Activated CD8-positive, alpha-beta memory T cell treated with anti-CD3 and anti-CD28 coated beads, Interleukin-2, amount 50 U/mL, for 4 hours (primary cell): ENCODE measurements around the gene CMTM6.
A peak's percentile ranks its signal among the peaks of the same experiment; 100 is the strongest.
"Not testable (repeated sequence)": the region's sequence is repeated elsewhere in the genome, so short reads cannot be mapped to it uniquely, and the experiment has no call there.

Source experiments
- DNase-seq: peaks from one replicate; pipeline ENCODE4 v3.0.0-alpha.2; 2020

The CMTM6 gene

DNA sequence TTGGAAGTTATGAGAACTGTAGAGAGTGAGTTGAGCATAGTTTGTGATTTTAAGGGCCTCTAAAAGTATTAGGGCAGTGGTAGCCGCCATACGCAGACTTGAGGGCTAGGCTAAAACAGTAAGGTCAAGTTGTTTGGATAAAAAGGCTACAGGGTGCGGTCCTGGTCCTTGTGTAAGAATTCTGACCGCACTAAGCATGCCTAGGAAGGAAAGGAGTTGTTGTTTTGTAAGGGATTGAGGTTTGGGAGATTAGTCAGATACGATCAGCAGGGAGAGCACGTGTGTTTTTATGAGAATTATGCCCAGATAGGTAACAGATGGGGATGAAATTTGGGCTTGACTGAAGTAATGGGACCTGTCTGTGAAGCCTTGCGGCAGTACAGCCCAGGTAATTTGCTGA, 39.2 kb downstream of the CMTM6 start:
- not testable (repeated sequence) for DNase-seq

DNA sequence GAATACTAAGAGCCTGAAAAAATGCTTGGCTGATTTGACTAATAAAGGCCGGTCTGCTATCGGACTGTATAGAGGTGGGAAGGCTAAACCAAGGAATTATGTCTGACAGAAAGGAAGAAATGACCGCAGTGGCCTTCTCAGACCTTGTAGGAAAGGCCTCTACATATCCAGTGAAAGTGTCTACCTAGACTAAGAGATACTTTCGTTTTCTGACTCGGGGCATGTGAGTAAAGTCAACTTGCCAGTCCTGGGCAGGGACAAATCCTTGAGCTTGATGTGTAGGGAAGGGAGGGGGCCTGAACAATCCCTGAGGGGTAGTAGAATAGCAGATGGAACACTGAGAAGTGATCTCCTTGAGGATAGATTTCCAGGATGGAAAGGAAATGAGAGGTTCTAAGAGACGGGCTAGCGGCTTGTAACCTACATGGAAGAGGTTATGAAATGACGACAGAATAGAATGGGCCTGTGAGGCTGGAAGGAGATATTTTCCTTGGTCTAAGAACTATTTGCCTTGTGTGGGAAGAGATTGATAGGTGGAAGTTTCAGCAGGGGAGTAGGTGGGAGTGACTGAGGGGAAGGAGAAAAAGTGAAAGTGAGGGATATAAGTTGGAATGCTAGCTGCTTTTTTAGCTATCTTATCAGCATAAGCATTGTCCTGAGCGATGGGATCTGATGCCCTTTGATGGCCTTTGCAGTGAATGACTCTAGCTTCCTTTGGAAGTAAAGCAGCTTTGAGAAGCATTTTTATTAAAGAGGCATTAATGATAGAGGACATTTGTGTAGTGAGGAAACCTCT, 40.3 kb downstream of the CMTM6 start:
- not testable (repeated sequence) for DNase-seq

DNA sequence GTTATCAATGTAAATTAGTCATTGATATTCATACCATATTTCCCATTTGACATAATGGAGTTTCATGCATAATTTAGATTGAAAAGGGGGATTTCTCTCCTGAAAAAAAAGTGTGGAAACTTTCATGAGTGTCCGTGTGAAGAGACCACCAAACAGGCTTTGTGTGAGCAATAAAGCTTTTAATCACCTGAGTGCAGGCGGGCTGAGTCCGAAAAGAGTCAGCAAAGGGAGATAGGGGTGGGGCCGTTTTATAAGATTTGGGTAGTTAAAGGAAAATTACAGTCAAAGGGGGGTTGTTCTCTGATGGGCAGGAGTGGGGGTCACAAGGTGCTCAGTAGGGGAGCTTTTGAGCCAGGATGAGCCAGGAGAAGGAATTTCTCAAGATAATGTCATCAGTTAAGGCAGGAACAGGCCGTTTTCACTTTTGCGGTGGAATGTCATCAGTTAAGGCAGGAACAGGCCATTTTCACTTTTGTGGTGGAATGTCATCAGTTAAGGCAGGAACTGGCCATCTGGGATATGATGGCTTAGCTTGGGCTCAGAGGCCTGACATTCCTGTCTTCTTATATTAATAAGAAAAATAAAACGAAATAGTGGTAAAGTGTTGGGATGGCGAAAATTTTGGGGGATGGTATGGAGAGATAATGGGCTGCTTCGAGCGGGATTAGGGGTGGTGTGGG, 41.7 kb downstream of the CMTM6 start:
- not testable (repeated sequence) for DNase-seq

DNA sequence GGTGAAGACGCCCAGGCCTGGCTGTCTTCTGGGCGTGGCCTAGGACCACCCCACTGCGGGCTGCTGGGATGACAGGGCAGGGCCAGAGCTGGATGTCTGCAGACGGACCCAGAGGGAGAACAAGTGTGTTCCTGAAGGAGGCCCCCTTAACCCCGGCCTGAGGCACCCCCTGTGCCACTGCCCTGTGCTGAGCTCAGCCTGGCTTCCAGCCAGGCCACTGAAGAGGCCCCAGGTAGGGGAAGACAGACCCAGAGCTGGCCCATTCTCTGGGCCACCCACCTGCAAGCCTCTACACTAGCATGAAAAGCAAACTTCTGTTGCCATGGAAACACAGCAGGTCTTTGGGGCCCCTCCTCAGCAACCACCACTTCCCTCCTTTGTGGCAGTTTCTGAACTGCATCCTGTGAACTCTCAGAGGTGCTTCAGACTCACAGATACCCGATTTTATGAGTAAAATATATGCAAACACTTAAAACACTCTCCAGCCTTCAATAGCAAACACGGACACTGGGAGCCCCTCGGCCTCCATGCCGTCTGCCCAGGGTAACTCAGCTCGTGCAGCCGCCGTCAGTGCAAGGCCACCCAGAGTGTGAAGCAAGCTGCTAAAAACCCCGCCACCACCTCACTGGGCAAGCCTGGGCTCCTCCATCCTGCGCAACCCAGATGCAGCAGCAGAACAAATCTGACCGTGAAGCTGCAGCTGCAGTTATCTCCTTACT, 42.5 kb downstream of the CMTM6 start:
- DNase-seq, result peak; percentile 44

DNA sequence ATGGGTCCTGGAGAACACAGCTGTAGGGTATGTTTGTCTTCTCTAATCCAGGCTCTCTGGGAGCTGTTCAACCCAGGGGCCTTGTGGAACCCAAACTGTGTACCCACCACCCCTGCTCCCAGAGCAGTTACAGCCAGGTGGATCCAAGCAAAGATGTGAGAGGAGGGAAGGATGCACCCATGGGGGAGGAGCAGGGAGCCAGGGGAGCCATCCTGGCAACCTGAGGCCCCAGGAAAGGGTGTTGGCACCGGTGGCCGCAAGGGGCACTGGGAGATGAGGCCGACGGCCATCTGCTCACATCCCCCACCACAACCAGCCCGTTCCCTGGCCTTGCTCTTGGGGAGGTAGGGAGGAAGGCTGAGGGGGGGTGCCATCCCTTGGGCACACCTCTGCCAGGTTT, 43.2 kb downstream of the CMTM6 start:
- DNase-seq, result no peak

DNA sequence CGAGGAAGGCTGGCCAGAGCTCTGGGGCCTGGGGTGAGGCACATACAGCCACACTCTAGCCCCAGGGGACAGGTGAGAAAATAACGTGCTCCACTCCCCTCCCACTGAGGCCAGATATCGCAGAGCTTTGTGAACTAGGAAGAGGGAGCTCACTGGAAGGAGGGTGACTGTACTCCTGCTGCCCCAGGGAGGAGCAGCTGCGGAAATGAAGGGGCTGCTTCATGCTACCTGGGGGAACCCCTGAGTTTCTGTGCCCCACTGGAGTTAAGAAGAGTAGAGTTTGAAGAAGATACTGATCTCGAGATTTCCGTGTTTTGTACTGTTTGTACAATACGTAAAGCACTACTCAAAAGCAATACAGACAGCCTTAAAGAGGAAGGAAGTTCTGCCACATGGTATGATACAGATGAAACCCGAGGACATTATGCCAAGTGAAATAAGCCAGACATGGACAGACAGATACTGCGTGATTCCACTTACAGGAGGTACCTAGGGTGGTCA, 44.6 kb downstream of the CMTM6 start:
- peak; percentile 55 for DNase-seq

DNA sequence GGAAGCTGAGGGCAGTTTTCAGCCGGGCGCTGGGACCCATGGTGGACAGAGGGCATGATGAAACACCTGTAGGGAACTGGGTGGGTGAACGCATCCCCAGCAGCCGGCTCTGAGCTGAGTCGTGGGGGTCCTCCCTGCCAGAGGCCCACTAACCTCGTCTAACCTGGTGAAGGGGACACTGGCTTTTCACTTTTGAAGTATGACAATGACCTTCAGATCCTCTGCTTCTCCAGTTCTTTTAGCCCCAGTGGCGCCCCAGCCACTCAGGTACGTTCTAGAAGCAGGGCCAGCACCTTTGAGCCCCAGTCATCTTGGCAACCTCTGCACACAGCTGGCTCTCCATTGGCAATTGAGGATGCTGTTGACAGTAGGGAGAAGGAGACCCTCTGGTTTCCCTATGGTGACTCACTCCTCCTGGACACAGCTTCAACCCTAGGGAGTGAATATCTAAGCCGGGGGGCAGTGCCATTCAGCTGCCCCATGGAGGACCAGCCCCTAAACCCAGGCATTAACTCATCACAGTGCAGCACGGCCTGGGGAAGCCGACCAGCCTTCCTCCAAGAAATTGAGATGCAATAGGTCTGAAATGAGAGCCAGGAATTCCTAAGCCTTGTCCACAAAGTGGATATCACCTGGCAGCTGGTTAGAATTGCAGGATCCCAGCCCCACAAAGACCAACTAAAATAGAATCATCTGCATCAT, 46.1 kb downstream of the CMTM6 start:
- DNase-seq, result no peak

DNA sequence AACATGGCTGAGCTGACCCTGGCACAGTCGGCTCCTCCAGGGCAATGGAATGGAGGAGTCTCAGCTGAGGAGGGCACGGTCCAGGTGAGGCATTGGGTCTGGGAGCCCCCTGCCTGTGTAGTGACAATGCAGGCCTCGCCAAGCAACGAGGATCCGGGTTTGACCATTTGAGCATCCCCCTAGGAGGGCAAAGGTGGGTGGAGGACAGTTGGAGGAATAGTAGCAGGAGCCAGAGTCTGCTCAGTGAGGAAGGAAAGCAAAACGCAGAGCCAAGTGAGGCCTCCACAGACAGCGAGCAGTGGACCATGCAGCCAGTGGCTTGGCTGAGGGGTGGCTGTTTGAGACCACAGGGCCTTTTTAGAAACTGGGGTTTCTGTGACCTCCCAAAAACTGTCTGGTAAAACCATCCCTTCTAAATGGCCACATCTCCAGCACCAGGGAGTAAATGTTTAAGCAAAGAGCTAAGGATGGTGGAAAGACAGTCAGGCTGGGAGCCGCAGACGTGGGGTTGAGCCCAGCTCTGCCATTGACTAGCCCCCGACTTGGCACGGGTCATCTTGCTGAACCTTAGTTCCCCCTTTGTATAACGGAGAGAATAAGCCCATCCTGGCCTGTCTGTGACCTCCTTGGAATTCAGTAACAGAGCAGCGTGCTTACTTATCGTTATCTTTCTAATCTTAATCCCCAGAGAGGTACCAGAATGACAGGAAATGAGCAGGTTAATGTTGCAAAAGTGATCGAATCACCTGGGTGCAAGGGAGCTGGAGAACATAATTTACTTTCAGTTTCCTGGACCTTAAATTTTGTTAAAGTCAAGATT, 46.8 kb downstream of the CMTM6 start:
- no peak for DNase-seq

DNA sequence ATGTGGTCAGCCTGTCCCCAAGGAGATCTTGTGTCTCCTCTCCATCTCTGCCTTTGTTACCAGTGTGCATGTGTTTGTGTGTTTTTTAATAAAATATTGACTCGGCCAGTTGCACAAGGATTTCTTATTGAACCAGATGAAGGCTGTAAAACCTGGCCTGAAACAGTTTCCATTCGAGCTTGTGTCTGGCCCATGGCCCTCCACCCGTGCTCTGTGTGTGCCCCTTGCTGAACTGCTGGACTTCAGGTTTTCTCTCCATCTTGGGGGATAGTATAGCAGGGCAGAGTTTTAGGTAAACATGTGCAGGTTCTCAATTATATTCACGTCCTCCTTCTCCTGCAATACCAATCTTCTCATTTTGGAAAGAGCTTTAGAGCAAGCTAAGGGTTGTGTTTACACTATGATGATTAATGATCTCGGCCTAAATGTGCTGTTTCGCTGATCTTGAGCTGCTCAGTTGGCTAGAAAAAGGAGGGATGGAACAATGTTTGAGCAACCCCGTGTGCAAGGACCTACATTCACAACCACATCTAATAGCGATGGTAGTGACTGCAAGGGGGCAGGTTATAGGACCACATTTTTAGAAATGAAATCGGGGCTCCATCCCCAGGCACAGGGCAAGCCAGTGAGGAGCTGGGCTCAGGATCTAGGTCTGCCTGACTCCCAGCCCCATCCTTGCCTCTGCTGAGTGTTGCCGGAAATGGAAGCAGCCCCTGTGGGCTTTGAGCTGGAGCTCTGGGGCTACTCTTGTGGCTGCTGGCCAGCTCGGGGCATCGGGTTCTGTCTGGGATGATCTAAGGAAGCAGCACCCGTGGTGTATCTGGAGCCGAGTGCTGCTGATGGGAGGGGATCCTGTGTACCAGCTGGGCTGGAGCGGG, 47.7 kb downstream of the CMTM6 start:
- no peak for DNase-seq

DNA sequence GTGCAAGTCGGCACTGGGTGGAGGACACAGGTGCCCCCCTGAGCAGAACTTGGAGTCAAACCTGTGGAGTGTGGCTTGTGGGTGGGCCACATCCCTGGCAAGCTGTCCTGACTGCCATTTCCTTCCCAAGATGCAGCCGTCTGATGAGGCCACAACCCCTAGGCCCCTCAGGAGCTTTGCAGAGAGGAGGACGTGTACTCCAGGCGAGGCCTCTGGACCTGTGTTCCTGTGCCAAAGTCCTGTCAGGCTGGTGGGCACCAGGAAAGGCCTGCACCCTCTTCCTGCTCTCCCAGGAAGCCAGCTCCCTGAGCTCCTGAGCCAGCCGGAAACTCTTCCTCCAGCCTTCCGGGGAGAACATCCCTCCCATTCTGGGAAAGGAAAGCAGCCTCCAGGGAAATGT, 48.5 kb downstream of the CMTM6 start:
- DNase-seq, result no peak

DNA sequence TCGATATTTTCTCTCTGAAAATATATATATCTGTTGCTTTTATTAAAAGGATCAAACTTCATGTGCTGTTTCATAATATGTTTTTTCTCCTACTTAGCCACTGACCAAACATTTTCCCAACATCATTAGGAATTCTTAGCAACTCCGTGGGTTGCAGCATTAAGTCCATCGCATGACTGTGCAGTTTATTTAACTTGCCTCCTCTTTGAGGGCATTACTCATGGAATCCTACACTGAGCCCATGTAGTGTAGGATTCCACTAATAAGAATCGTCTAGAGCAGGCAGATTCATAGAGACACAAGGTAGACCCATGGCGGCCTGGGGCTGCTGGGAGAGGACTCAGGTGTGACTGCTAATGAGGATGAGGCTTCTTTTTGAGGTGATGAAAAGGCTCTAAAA, 49.3 kb downstream of the CMTM6 start:
- no peak for DNase-seq

DNA sequence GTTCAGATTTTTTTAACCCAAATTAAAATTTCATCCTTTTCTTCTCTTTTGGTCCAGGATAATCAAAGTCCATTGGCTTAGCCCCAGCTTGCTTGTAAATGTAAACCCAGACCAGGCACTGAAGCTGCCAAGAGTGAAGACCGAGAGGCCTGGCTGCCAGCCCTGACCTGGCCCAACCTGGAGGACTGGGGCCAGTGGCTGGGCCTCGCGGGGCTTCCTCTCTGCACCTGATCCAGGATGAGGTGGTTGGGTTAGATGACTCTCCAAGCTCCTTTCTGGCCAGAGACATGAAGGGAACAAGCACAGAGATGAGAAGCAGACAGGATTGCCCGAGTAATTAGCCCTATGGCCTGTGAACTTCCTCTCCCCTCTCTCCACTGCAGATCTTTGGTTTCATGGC, 50.6 kb downstream of the CMTM6 start:
- DNase-seq, result no peak

DNA sequence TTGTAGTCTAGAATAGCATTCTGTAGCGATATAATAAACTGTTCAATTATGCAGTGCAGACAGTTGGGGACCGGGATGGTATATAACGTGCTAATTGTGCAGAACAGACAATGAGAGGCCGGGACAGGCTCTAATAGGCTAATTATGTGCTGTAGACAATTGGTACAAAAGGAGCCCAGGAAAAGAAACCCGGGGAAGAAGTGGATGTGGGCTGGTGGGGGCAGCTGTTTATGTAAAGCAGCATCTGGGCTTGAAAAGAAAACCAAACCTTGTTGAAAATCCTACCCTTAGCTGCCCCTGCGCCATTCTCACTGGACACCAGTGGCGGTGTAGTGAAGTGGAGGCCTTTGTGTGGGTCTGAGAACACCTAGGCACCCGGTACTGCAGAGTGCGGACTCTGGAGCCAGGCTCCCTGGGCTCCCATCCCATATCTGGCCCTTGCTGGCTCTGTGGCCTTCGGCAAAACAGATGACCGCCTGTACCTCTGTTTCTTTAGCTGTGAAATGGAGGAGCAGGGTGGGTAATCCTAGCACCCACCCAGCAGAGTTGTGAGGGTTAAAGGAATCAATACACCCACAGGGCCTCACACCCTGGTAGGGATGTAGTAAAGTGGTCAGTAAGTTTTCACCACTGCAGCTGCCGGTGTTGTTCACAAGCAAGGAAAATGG, 51.5 kb downstream of the CMTM6 start:
- no peak for DNase-seq

DNA sequence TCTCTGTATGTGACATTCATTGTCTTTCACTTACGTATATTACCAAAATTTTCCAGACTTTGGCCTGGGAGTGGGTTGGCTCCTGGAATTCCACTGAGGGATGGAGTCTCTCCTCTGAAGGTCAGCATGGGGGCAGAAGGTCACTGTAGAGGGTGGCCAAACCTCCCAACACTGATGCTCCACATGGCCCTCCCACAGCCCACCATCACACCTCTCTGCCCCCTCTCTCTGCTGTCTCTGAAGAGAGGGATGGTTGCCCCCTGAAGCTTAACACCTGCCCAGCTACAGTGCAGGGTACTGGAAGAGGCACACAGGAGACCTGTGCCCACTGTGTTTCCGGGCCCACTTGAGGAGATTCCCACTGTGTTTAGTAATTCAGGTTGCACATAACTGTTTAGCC, 52.2 kb downstream of the CMTM6 start:
- DNase-seq, result no peak

DNA sequence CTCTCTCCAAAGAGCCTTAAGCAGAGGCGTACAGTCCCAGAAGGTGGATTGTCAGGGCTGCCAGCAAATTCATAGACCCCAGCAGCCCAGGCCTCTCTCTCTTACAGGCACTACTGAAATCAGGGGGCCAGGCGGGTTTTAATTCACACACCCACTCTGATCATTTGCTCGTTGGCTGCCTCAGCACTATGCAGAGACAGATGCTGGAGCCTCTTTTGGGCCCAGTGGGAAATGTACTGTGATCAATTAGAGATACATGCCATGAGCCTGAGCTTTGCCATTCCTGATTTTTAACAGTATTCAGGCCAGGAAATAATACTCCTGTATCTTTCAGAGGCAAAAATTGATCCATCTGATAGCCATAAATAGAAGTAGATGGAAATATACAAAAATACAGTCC, 53.0 kb downstream of the CMTM6 start:
- DNase-seq, result no peak

DNA sequence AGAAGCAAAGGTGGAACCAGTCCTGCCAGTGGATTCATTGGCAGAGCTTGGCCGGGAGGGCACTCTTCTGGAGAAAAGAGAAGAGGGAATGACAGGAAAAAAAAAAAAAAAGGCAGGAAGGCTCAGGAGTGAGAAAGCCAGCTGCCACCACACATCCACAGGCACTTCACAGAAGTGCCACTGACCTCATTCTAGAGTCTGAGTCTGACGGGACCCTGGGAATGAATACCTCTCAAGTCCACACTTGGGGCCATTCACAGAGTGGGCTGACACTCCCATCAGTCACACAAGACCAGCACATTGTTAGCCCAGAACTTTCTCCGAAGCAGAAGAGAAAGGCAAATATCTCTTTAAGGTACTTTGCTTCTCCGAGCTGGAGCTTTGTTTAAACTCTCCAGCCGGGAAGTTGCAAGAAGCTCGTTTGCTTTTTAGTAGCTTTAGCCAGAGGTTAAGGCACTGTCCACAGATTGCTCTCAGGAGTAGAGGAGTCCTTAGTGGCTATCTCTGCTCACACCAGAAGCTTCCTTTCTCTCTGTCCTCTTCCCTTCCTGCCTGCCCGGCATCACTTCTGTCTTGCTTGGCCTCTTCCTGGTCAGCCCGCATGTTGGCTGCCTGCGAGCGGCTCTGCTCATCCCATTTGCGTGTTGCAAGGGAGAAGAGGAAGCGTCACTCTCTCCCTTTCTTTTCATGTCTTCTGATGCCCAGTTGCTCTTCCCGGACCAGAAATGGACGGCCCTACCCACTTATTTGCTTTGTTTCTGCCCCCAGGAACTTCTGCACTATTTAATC, 53.8 kb downstream of the CMTM6 start:
- DNase-seq, result no peak

DNA sequence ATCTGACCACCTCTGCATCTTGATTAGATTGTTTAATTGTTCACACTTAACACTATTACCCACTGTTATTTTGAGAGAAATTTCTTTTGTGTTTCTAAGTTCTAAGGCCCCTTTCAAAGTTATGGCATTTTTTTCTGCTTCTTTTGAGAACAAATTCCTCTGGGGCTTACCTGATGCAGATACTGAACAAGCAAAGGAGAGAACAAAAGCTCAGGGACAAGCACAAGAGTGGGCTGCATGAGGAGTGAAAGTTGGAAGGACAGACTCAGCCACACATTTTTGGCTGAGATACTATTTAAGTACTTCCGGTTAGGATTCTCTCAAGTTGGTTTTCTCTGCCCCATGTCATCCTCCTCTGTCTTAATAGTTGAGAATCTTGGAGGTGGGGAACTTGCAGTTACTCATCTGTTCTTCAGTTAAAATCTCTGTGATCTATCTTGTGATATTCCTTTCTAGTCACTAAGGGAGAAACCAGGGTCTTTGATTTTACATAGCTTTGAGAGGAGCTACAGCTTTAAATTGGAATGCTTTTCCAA, 54.7 kb downstream of the CMTM6 start:
- no peak for DNase-seq

DNA sequence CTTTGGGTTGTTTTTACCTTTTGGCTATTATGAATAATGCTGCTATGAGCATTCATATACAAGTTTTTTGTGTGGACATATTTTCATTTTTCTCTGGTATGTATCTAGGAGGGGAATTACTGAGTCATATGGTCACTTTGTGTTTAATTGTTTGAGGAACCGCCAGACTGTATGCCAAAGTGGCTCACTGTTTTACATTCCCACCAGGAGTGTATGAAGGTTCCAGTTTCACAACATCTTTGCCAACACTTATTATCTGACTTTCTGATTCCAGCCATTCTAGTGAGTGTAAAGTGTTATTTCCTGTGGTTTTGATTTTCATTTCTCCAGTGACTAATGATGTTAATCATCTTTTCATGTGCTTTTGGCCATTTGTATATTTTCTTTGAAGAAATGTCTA, 59.2 kb downstream of the CMTM6 start:
- DNase-seq, result no peak

DNA sequence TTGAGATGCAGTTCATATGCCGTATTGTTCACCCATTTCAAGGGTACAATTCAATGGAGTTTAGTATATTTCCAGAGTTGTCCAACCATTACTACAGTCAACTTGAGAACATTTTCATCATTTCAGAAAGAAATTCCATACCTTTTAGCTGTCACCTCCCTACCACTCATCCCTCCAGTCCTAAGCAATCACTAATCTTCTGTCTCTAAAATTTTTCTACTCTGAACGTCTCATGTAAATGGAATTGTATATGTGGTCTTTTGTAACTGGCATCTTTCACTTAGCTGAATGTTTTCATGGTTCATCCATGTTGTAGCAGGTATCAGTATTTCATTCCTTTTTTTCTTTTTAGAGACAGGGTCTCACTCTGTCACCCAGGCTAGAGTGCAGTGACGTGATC, 59.9 kb downstream of the CMTM6 start:
- DNase-seq, result no peak
